Neuron (in vitro differentiated cells): Measurements from ENCODE around the gene LIG1.

Experiments used
- H2AFZ ChIP-seq: one replicate; pipeline ENCODE4 v1.6.1; 2013; ENCODE audit warnings: low read depth, mild to moderate bottlenecking, inconsistent platforms, low read length, moderate library complexity
- H3K27me3 ChIP-seq: one replicate; pipeline ENCODE4 v1.6.1; 2013; ENCODE audit warnings: low read length; ENCODE audit not compliant: insufficient read depth
- H3K36me3 ChIP-seq: one replicate; pipeline ENCODE4 v1.6.1; 2013; ENCODE audit warnings: low read length; ENCODE audit not compliant: insufficient read depth
- H3K4me1 ChIP-seq: one replicate; pipeline ENCODE4 v1.6.1; 2013; ENCODE audit warnings: low read length; ENCODE audit not compliant: insufficient read depth
- H3K4me3 ChIP-seq: 2 replicates; pipeline ENCODE4 v1.5.1; 2013; ENCODE audit warnings: mild to moderate bottlenecking, low read length, moderate library complexity
- H3K9me3 ChIP-seq: one replicate; pipeline ENCODE4 v1.6.1; 2013; ENCODE audit warnings: low read length

LIG1 gene

DNA sequence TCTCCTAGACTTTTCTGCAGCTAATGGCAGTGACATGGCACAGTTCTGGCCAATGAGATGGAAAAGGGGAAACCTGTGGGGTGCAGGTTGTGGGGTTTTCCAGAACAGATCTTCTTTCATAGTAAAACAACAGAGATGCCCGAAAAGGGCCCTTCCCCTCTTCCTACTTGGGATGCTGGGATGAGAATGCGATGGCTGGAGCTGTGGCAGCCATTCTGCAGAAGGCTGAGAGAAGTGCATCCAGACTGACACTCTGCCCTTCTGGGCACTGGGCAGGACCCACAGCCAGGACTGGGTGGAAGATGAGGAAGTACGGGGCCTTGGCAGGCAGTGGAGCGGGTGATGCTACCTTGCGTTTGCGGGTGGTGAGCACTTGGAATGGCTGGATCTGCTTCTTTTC, 42.6 kb downstream of the LIG1 start:
- Histone ChIP-seq H3K9me3 (peaks cover 2% of the 10 kb centered on the region), H2AFZ (no peak overlapping the region), H3K4me1 (peaks cover 7% of the 10 kb centered on the region), H3K36me3 (peaks cover 67% of the 10 kb centered on the region), H3K4me3 (no peak overlapping the region), H3K27me3 (no peaks in the 10 kb centered on the region)

DNA sequence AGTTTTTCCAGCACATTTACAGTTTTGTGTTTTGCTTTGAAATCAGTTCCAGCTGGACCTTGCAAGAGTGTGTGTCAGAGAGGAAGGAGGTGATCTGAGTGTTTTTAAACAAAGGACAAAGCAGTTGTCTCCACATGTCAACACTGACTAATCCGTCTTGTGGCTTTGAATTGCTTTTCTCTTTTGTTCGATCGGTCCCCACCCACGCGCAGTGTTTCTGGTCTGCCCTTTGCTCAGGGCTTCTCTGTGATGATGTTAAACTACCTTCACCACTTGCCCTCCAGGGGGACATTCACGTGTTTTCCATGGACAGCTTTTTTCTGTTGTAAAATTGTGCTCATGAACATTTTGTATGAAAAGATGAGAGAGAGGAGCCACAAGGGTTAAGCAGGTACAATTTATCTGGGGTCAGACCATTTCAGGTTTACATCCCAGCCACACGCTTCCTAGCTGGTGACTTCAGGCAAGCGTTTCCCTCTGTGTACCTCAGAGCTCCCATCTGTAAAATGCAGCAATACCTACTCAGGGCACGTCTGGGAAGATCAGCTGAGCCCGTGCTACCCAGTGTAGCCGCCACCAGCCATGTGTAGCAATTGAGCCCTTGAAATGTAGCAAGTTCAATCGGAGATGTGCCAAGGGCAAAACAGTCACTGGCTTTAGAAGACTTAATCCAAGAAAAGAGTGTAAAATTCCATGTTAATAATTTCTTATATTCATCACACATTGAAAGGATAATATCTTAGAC, 46.1 kb downstream of the LIG1 start:
- Histone ChIP-seq H3K36me3 (peaks cover 70% of the 10 kb centered on the region), H3K4me3 (no peak overlapping the region), H3K4me1 (peaks cover 7% of the 10 kb centered on the region), H2AFZ (no peak overlapping the region), H3K27me3 (no peaks in the 10 kb centered on the region), H3K9me3 (peaks cover 2% of the 10 kb centered on the region)

- Histone ChIP-seq H3K27me3 (no peaks in the 10 kb centered on the region), H3K4me3 (no peak overlapping the region), H2AFZ (no peak overlapping the region), H3K36me3 (peaks cover 68% of the 10 kb centered on the region), H3K9me3 (no peaks in the 10 kb centered on the region), H3K4me1 (peaks cover 7% of the 10 kb centered on the region)
These were observed 47.7 kb downstream of the LIG1 start for GRCh38 chr19:48122421-48122820.

- Histone ChIP-seq H2AFZ (no peak overlapping the region), H3K36me3 (peaks cover 64% of the 10 kb centered on the region)
These were observed 48.2 kb downstream of the LIG1 start for GRCh38 chr19:48121909-48122371.

DNA sequence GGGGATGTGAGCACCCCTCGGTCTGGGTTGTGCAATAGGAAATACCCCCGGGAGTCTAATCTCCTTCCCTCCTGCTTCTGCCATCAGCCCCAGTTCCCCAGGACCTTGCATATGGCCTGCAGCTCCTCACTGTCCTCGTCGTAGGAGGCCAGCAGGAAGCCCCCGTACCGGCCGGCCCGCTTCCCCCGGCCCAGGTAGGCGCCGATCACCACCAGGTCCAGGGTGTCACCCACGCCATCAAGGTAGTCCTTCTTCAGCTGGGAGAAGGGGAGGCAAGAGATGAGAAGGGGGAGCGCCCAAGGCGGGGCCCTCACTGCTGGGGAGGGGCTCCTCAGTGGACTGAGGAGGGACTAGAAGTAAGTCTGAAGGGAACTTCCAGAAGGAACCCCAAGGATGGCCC, 49.1 kb downstream of the LIG1 start:
- Histone ChIP-seq H3K4me3 (no peak overlapping the region), H3K36me3 (peaks cover 64% of the 10 kb centered on the region), H3K4me1 (peaks cover 7% of the 10 kb centered on the region), H2AFZ (no peak overlapping the region), H3K27me3 (no peaks in the 10 kb centered on the region), H3K9me3 (no peaks in the 10 kb centered on the region)

More at GRCh38 chr19:48121909-48122371, 48.2 kb downstream of the LIG1 start:
- Histone ChIP-seq H3K27me3 (no peaks in the 10 kb centered on the region), H3K4me3 (no peak overlapping the region), H3K4me1 (peaks cover 7% of the 10 kb centered on the region), H3K9me3 (no peaks in the 10 kb centered on the region)

DNA sequence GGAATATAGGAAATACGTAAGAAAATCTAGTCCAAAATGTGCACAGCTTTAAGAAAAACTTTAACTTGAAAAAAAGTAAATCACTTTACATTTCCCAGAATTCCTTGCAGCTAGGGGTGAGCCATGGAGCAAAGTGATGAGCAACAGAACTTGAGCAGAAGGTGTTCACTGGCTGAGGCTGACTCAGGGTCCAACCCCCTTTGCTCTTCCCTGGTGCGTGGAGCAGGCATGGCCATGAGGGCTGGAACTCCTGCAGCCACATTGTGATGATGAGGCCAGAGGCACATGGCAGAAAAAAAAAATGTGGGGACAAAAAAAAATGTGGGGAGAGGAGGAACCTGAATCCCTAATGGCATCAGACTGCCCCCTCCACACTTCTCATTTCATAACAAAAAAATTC, 49.6 kb downstream of the LIG1 start:
- Histone ChIP-seq H3K9me3 (no peaks in the 10 kb centered on the region), H3K4me3 (no peak overlapping the region), H3K36me3 (peaks cover 67% of the 10 kb centered on the region), H2AFZ (no peak overlapping the region), H3K4me1 (peaks cover 7% of the 10 kb centered on the region), H3K27me3 (no peaks in the 10 kb centered on the region)

- Histone ChIP-seq H3K9me3 (no peaks in the 10 kb centered on the region), H3K4me3 (no peak overlapping the region), H2AFZ (no peak overlapping the region), H3K4me1 (no peaks in the 10 kb centered on the region), H3K27me3 (no peaks in the 10 kb centered on the region), H3K36me3 (peaks cover 67% of the 10 kb centered on the region)
These were observed 52.0 kb downstream of the LIG1 start for GRCh38 chr19:48118131-48118517.

GRCh38 chr19:48117515-48118130, 52.5 kb downstream of the LIG1 start:
- no peak overlapping the region for H2AFZ ChIP-seq
- H3K36me3 ChIP-seq = peaks cover 62% of the 10 kb centered on the region
- no peaks in the 10 kb centered on the region for H3K4me1 ChIP-seq
- no peak overlapping the region for H3K4me3 ChIP-seq
- no peaks in the 10 kb centered on the region for H3K9me3 ChIP-seq
- no peaks in the 10 kb centered on the region for H3K27me3 ChIP-seq

DNA sequence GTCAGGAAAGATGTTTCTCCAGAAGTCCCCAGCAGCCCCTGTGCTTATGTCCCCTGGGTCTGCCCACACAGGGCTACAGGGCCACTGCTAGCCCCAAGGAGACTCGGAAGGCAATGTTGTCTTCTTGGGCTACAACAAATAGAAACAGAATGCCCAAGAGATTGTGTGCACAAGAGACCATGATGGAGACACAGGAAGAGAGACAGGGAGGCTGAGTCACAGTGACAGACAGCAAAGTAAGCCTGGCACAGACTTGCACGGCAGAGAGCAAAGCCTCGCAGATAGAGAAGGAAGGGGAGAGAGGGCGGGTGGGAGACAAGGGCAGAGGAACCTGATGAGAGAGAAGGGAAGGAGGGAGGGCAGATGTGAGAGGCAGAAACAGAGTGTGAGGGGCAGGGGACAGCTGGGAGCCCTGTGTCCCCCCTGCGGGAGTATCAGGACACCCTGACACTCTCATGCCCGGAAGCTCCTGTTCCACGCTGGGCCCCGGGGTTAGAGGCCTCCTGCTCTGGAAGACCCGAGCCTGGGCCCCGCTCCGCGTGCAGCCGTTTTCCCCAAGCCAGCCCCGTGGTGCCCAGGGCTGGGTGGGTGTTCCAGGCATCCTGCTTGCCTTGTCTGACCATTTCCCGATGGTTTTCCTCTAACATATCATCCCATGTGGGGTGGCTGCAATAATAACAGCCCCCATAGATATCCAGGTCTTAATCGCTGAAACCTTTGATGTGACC, 56.8 kb downstream of the LIG1 start:
- no peaks in the 10 kb centered on the region for H3K4me1 ChIP-seq
- no peak overlapping the region for H2AFZ ChIP-seq
- no peaks in the 10 kb centered on the region for H3K9me3 ChIP-seq
- no peak overlapping the region for H3K4me3 ChIP-seq
- peaks cover 29% of the 10 kb centered on the region for H3K36me3 ChIP-seq
- no peaks in the 10 kb centered on the region for H3K27me3 ChIP-seq

DNA sequence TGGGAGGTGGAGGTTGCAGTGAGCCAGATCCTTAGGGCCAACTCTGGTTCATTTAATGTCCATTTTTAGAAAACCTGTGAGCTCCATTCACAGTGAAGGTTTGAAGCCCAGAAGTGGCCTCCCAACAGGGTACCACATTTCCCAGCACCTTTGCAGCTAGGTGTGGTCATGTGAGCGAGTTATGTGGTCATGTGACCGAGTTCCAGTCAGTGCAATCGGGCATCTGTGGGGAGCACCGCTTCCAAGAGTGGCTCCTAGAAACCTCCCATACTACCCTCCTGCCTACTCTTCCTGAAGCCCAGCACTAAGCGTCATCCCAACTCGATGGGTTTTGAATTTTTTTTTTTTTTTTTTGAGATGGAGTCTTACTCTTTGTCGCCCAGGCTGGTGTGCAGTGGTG, 58.9 kb downstream of the LIG1 start:
- Histone ChIP-seq H3K4me3 (no peak overlapping the region), H3K27me3 (no peaks in the 10 kb centered on the region), H3K9me3 (no peaks in the 10 kb centered on the region), H3K4me1 (peaks cover 6% of the 10 kb centered on the region), H2AFZ (no peak overlapping the region), H3K36me3 (peaks cover 15% of the 10 kb centered on the region)

DNA sequence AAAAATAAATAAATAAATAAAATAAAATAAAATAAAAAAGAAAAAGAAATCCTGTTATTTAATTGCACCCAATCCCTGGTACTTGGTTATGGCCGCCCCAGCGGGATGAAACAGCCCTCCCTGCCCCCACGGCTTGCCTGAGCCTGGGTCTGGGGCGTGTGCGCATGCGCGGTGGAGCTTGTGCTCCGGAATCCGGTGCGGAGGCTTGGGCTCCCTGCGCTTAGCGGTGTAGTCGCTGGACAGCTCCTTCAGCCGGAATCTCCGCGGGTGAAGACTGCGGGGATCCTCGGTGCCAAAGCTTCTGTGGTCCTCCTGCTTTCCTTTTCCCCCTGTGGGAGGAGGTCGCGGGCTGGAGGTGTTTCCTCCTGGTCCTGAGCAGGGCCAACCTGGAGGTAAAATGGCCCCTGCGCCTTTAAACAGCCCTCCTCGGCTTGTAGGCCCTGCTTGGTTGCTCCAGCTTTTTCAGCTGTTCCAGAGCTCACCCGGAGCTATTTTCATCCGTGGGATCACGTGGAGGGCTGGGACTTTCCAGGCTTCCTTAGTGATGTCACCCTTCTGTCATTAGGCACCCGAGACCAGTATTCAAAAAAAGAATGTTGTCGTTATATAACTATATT, 59.7 kb downstream of the LIG1 start, which contains the start of gene PLA2G4C:
Gene PLA2G4C (minus strand): TSS at position 468 of the 617 bp plus-strand sequence. CDS start 4,288 bp downstream, outside the sequence.
- no peaks in the 10 kb centered on the region for H3K27me3 ChIP-seq
- H3K4me1 ChIP-seq = peaks cover 6% of the 10 kb centered on the region
- H3K9me3 ChIP-seq = no peaks in the 10 kb centered on the region
- H2AFZ ChIP-seq = peak within 1 kb of the TSS; percentile 79
- peaks cover 9% of the 10 kb centered on the region for H3K36me3 ChIP-seq
- H3K4me3 ChIP-seq = peak within 1 kb of the TSS; percentile 61

DNA sequence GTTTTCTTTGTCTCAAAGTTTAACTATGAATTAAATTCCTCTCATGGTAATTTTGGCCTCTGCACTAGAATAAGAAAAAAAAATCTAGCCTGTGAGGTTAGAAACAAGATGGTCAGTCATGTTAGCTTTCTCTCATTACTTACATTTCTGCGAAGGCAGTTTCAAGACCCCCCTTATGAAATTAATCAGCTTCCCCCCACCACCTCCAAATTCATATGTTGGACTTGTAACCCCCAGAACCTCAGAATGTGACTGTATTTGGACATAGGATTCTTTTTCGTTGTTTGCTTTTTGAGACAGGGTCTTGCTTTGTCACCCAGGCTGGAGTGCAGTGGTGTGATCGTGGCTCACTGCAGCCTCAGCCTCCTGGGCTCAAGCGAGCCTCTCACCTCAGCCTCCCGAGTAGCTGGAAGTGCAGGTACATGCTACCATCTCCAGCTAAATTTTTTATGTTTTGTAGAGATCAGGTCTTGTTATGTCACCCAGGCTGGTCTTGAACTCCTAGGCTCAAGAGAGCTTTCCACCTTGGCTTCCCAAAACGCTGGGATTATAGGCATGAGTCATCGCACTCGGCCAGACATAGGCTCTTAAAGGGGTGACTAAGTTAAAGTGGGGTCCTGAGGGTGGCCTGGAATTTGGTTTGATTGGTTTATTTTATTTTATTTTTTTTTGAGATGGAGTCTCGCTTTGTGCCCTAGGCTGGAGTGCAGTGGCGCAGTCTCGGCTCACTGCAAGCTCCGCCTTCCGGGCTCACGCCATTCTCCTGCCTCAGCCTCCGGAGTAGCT, 61.0 kb downstream of the LIG1 start:
- Histone ChIP-seq H3K4me1 (peaks cover 6% of the 10 kb centered on the region), H3K36me3 (peaks cover under 1% of the 10 kb centered on the region), H3K9me3 (no peaks in the 10 kb centered on the region), H3K27me3 (no peaks in the 10 kb centered on the region), H2AFZ (no peak overlapping the region), H3K4me3 (no peak overlapping the region)
